ENCODE results near the gene CGN.

Gene CGN

GRCh38 chr1:151540982-151541377, 29.8 kb downstream of the CGN start:
- TF ChIP-seq CTCF (IDR thresholded peaks at IDR 0.05; ENCODE audit: low read depth, low read length): no peak
- no peak for DNase-seq (ENCODE audit: extremely low read depth, low read depth)

- no peak for TF ChIP-seq CTCF (IDR thresholded peaks at IDR 0.05; ENCODE audit: low read depth, low read length)
- DNase-seq (ENCODE audit: extremely low read depth, low read depth): no peak
Measured at GRCh38 chr1:151541752-151542151, 30.6 kb downstream of the CGN start.

- no peak for DNase-seq (ENCODE audit: extremely low read depth, low read depth)
- TF ChIP-seq CTCF (IDR thresholded peaks at IDR 0.05; ENCODE audit: low read depth, low read length): no peak
Measured at GRCh38 chr1:151542710-151543129, 31.5 kb downstream of the CGN start.

GRCh38 chr1:151545542-151545941, 34.4 kb downstream of the CGN start:
- no peak for DNase-seq (ENCODE audit: extremely low read depth, low read depth)
- TF ChIP-seq CTCF (IDR thresholded peaks at IDR 0.05; ENCODE audit: low read depth, low read length): no peak

GRCh38 chr1:151546011-151546925, 35.1 kb downstream of the CGN start:
- TF ChIP-seq CTCF (IDR thresholded peaks at IDR 0.05; ENCODE audit: low read depth, low read length): no peak

GRCh38 chr1:151547119-151547899, 36.1 kb downstream of the CGN start:
- DNase-seq (ENCODE audit: extremely low read depth, low read depth): peak; percentile 65
- no peak for TF ChIP-seq CTCF (IDR thresholded peaks at IDR 0.05; ENCODE audit: low read depth, low read length)

More at GRCh38 chr1:151546011-151546925, 35.1 kb downstream of the CGN start:
- no peak for DNase-seq (ENCODE audit: extremely low read depth, low read depth)

GRCh38 chr1:151547900-151548230, 36.7 kb downstream of the CGN start:
- DNase-seq (ENCODE audit: extremely low read depth, low read depth): no peak
- TF ChIP-seq CTCF (IDR thresholded peaks at IDR 0.05; ENCODE audit: low read depth, low read length): no peak
